Ovary (tissue), 9 donors: ENCODE results near the gene TOP1. TPM values are rescaled to one million over a fixed set of nuclear protein-coding genes. Genes with fewer than 3 reads are reported as not detected.
A peak's percentile ranks its signal among the peaks of the same experiment; 100 is the strongest.

Source experiments
- DNase-seq, 5 donors: peaks; one replicate each; pipeline ENCODE4 v3.0.0-alpha.2; 2019 to 2020
- H3K27ac ChIP-seq, 2 donors: fragments of 200-600 bp; one replicate each; pipeline versions ENCODE4 v1.5.1 to v1.8.0; 2019 to 2022
- H3K27me3 ChIP-seq: fragments of 200-600 bp; one replicate; pipeline ENCODE4 v1.8.0; 2022
- H3K36me3 ChIP-seq: fragments of 200-600 bp; sonication (generic); one replicate; pipeline ENCODE4 v1.5.1; 2019
- H3K4me1 ChIP-seq: one replicate; pipeline ENCODE4 v1.8.1; 2013; ENCODE audit warnings: mild to moderate bottlenecking, moderate library complexity; ENCODE audit not compliant: insufficient read depth
- H3K4me3 ChIP-seq: fragments of 200-600 bp; sonication (generic); one replicate; pipeline ENCODE4 v1.5.1; 2017
- H3K9me3 ChIP-seq, 2 donors: fragments of 200-600 bp in 1 of 2; sonication (generic) in 1 of 2; one replicate each; pipeline versions ENCODE4 v1.5.1 to v1.8.1; 2013 to 2019; ENCODE audit warnings: mild to moderate bottlenecking in 1 of 2, moderate library complexity in 1 of 2
- CTCF ChIP-seq, 3 donors: fragments of 450-650 bp in 2 of 3; fragments of 200-600 bp in 1 of 3; IDR thresholded peaks; one replicate each; pipeline versions ENCODE4 v1.5.1 to v1.8.0; 2016 to 2022; ENCODE audit warnings: antibody characterized with exemption in 3 of 3, mild to moderate bottlenecking in 1 of 3
- EP300 ChIP-seq: sonication (generic); formaldehyde crosslinking; IDR thresholded peaks from one replicate; pipeline ENCODE4 v1.6.1; 2017; ENCODE audit warnings: antibody characterized with exemption
- POLR2A ChIP-seq: fragments of 450-650 bp; IDR thresholded peaks from one replicate; pipeline ENCODE4 v1.6.1; 2017; ENCODE audit warnings: antibody characterized with exemption, mild to moderate bottlenecking, moderate library complexity
- WGBS, 3 donors: extraction: QIAGEN DNeasy Blood & Tissue Kit in 1 of 3; methylation state at CpG; one replicate each; pipeline versions ENCODE4 v1.1.5 to v1.1.7; 2013 to 2017; 5-methylcytosine and 5-hydroxymethylcytosine counted together
- intact Hi-C, 4 donors: fragments of 100-400 bp; cut with DNase I; formaldehyde crosslinking; loops; one replicate each; pipeline versions ENCODE4 v1.11.0 to v1.15.1; 2022 to 2023
- microRNA-seq, 3 donors: library from miRNA; unstranded; fragments of <30 nt; microRNA quantifications; one replicate each; pipeline versions ENCODE4 to v1.2.0, GENCODE V29; 2019 to 2020
- polyA plus RNA-seq, 2 donors: library from polyadenylated mRNA; stranded (reverse); fragments of 200-250 nt in 1 of 2; fragments of 350-450 nt in 1 of 2; fragmentation: Illumina TruSeq in 1 of 2; extraction: RNeasy Lipid Tissue Mini Kit (QIAGEN cat#74804) in 1 of 2; gene quantifications; one replicate each; pipeline ENCODE4 v1.2.3, GENCODE V29; 2013 to 2014
- small RNA-seq: library from RNA; depleted of rRNA; stranded (forward); fragments of <200 nt; gene quantifications from one replicate; pipeline ENCODE3, GENCODE V24; 2016
- total RNA-seq, 7 donors: library from RNA; depleted of rRNA in 2 of 7; stranded (reverse); fragments of >200 nt in 2 of 7; fragmentation: NEBNext Ultra II Directional in 3 of 7; extraction: Animal tissue kit (Norgen Biotek cat#: 25700) in 3 of 7; gene quantifications; one replicate each; pipeline versions ENCODE4 v1.1.0 to v1.2.4, GENCODE V29; 2016 to 2023
- donor health status: DM: no; HTN: no; CAD: no; lungs with moderate emphysema.
- donor health status: DM: no; HTN: no; CAD: no.
- donor health status: Bipolar disorder and iron deficiency.
- donor health status: DM: yes; HTN: yes; CAD: no.
- donor health status: DM: no; HTN: no; CAD: no.
- donor health status: DM: yes; HTN: yes; CAD: no.

Gene TOP1
- total and polyA plus RNA-seq, 9 donors, result 20.9 to 48.4 (median 35.6) TPM

- Histone ChIP-seq H3K36me3 (no peaks in the 10 kb centered on the region), H3K27me3 (no peaks in the 10 kb centered on the region), H3K4me1 (peaks cover 5% of the 10 kb centered on the region), H3K27ac (peak overlapping the region; percentile 39 to 80), H3K9me3 (no peaks in the 10 kb centered on the region), H3K4me3 (no peak overlapping the region)
- intact Hi-C loops, result loop anchor here (1.0 to 5.0 kb wide), 3 partner anchors 58 to 166 kb away; partner anchors contain the start of gene LPIN3 (in 2 of the 4)
- TF ChIP-seq POLR2A (no peak), CTCF (IDR thresholded peaks at IDR 0.05) (no peak), EP300 (no peak)
- DNase-seq, result peak in 3 of 5 donors; percentile 25 to 41 (median 34)
- WGBS, 3 donors, result 71 to 81% (median 79%) methylated on average over 13 of the region's 13 CpGs
Observed at GRCh38 chr20:41173791-41174341, 145.2 kb downstream of the TOP1 start.

Small RNAs within 50 kb of the gene (microRNA-seq; reads per million reads assigned to microRNA genes)
- 0 reads per million in 3 donors for gene MIR6871

Small RNAs within 50 kb of the gene (small RNA-seq; reads per million reads assigned to genes)
- gene MIR6871, result not detected
- gene RNU2-52P, result not detected

Other genes starting within 250 kb of the TOP1 start
- 100 to 1,000 TPM in 5 of 7 donors, 10 to 100 TPM in 2; 63.0 to 158 (median 104) TPM for gene PLCG1, start 108.7 kb downstream of the TOP1 start, total RNA-seq
- gene PLCG1, start 108.7 kb downstream of the TOP1 start, polyA plus RNA-seq, result 10 to 100 TPM; 56.1 to 77.2 TPM